Measurements from ENCODE around the gene GLT8D1. TPM values are rescaled to one million over a fixed set of nuclear protein-coding genes. Genes with fewer than 3 reads are reported as not detected.
"Not testable (repeated sequence)": the region's sequence is repeated elsewhere in the genome, so short reads cannot be mapped to it uniquely, and the experiment has no call there.

Gene GLT8D1, protein sequence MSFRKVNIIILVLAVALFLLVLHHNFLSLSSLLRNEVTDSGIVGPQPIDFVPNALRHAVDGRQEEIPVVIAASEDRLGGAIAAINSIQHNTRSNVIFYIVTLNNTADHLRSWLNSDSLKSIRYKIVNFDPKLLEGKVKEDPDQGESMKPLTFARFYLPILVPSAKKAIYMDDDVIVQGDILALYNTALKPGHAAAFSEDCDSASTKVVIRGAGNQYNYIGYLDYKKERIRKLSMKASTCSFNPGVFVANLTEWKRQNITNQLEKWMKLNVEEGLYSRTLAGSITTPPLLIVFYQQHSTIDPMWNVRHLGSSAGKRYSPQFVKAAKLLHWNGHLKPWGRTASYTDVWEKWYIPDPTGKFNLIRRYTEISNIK
- total RNA-seq = 67.7 and 70.6 TPM in 2 replicates

DNA sequence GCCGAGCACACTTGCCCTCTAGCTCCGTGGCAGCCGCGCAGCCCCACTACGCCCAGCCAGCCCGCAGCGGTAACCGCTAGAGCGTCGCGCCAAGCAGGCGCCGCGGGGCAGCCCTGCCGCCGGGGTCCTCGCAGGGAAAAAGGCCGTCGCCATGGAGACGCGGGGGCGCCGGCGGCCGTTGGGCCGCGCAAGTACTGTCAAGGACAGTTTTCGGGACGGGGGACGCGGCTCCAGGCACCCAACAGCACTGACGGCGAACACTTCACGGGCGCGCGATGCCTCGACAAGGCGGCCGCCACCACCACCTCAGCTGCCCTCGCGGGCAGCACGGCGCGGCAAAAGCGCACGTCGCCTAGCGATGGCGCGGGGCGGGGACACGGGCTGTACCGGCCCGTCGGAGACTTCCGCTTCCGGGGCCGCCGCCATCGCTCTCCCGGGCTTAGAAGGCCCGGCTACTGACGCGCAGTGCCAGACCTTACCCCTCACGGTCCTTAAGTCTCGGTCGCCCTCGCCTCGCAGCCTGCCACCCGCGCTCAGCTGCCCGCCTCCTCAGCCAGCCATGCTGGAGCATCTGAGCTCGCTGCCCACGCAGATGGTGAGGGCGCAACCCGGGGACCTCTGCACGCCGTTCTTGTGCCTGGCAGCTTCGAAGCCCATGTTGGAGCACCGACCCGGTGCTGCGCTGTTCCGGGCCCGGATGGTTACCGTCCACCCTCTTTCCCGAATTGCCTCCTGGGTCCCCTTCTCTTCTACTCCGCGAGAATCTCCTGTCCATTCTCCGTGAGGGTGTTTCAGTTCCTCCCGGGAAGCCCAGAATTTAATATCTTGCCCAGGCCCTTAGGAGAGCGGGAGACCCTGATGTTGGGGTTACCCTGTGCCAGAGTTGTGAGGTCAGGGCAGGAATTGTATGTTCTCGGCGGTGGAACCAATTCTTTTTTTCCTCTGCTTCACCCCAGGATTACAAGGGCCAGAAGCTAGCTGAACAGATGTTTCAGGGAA, at the start of gene GLT8D1, which contains the start of gene SPCS1:
TSS of gene GLT8D1 (minus strand) at position 104 of the 999 bp plus-strand sequence. CDS start 5,331 bp downstream, outside the sequence.
TSS of gene SPCS1 (plus strand) at position 419 of the 999 bp plus-strand sequence. CDS start at position 560, 141 bp downstream.
- DNase-seq = peak; percentile 90

DNA sequence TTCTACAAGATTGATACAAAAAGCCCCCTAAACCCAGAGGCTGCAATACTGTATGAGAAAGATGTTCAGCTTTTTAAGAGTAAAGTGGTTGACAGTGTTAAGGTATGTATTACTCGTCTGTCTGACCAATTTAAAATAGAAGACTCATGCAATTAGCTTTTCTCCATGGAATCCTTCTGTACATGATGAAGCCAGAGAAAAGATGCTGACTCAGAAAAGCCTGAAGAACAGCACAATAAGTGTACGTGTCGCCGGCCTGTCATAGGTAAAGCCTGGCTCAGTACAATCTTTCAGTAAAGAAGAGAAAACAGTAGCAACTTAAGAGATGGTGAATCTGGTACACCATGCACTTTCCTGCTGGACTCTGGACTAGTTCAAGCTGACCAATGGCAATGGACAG, 48.8 kb upstream of the GLT8D1 start:
- no peak for DNase-seq

DNA sequence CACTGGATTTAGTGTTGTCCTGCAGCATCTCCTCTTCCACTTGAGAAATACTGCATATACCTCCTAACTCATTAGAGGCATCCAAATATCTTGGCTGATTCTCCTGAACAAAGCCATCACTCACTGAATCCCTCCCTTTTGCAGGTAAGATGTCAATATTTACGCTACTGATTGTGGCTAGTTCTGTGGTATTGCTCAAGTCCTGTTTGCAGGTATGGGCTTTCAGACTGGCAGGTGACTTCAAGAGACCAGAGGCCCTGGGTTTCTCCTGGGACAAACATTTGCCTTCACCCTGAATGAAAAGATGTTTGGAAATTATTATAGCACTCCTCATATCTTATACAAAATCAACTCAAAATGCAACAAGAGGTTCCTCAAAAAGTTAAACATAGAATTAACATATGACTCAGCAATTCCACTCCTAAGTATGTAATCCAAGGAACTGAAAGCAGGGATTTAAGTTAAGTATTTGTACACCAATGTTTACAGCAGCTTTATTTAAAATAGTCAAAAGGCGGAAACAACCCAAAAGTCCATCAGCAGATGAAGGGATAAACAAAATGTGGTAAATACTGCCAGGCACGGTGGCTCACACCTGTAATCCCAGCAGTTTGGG, 46.6 kb upstream of the GLT8D1 start:
- DNase-seq = no peak

DNA sequence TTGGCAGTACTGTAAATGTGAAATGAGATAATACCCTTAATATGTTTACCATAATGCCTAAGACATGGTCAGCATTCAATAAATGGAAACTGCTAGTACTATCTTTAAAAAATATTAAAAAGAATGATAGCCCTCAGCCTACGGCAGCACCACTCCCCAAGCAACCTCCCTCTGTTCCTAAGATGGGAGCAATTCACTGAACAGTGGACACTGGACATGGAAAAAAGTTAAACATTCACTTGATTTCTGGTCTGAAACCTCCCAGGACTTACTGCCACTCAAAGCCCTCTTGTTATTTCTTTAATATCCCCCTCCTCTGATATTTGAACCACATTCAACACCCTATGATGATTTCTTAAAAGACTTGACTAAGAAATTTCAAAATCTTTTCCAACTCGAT, 38.1 kb upstream of the GLT8D1 start:
- no peak for DNase-seq

DNA sequence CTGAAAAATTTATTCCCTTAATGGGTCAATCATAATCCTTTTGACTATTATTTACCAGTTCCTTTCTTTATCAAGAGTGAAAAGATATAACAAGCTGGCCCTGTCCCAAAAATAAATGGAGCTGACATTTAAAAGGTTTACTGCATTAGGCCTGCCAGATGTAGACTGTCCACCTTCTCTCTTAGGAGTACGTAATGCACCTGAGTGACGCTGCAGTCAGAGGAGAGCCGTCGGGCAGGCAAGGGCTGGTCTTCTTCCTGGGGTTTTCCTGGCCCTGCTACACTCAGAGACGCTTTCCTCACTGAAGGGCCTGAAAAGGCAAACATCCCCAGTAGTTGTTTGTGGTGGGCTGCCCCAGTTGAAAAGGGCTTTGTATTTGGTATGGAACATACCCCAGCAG, 37.6 kb upstream of the GLT8D1 start:
- DNase-seq = no peak

DNA sequence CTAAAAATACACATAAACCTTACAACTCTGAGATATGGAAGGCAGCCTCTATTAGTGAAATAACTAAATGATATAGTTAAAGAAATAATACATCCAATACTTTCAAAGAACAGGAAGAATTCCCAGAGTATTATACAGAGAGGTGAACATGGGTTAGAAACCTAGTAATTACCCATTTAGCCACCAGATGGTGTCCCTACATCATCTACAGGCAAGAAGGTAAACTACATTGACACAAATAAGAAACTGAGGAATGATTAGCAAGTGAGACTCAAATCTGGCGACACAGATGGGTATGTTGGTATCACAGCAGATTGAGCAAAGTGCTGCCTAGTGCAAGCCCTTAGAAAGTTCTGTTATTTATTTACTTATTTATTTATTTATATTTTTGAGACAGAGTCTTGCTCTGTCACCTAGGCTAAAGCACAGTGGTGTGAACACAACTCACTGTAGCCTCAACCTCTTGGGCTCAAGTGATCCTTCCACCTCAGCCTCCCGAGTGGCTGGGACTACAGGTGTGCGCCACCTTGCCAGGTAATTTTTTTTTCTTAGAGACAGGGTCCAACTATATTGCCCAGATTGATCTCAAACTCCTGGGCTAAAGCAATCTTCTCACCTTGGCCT, 36.9 kb upstream of the GLT8D1 start:
- DNase-seq = peak; percentile 71

DNA sequence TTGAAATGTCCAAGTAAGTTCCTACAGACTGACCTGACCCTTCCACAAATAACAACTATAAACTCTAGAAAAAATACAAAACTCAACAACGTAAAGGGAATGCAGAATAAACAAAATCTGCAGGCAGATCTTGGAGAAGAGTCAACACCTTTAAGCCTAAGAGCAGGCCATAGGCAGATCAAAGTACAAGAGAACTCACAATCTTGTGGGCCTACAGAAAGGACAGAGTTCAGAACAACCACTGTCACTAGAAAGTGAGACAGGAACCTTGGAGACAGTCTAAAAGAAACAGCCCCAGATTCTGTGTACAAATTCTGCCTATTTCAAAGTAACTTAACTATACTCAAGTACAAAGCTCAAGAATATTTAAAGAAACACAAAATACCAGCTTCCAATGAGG, 34.1 kb upstream of the GLT8D1 start:
- DNase-seq = no peak

DNA sequence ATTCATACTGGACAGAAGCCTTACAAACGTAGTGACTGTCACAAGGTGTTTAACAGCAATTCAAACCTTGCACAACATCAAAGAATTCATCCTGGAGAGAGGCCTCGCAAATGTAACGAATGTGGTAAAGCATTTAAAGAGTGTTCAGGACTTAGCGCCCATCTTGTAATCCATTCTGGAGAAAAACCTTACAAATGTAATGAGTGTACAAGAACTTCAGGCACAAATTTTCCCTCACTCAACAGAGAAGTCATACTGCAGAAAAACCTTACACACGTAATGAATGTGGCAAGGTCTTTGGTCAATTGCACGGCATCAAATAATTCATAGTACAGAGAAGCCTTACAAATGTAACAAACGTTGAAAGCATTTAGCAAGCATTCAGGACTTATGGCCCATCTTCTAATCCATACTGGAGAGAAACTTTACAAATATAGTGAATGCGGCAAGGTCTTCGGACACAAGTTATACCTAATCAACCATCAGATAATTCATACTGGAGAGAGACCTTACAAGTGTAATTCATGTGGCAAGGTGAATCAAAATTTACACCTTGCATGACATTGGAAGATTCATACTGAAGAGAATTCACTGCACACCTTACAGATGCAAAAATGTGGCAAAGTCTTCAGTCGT, 27.8 kb upstream of the GLT8D1 start:
- DNase-seq = no peak

DNA sequence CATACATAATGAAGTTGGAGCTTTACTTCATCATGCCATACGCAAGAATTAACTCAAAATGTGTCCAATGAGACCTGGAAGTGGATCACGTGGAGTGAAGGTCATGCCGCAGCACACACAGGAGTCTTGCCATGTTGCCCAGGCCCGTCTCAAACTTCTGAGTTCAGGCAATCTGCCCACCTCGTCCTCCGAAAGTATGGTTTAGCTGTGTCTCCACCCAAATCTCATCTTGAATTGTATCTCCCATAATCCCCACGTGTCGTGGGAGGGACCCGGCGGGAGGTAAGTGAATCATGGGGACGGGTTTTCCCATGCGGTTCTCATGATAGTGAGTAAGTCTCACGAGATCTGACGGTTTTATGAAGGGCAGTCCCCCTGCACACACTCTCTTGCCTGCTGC, 26.0 kb upstream of the GLT8D1 start:
- no peak for DNase-seq

DNA sequence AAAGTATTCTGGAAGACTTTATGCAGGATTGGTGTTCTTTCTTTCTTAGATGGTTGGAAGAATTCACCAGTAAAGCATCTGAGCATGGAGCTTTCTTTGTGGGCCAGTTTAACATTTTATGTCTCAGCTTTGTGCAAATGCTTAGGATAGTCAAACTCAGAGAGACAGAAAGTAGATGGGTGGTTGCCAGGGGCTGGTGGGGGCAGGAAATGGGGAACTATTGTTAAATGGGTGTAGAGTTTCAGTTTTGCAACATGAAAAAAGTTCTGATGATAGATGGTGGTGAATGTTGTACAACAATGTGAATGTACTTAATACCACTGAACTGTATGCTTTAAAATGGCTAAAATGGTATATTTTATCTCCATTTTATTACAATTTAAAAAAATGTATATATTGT, 25.1 kb upstream of the GLT8D1 start:
- DNase-seq = peak; percentile 4

DNA sequence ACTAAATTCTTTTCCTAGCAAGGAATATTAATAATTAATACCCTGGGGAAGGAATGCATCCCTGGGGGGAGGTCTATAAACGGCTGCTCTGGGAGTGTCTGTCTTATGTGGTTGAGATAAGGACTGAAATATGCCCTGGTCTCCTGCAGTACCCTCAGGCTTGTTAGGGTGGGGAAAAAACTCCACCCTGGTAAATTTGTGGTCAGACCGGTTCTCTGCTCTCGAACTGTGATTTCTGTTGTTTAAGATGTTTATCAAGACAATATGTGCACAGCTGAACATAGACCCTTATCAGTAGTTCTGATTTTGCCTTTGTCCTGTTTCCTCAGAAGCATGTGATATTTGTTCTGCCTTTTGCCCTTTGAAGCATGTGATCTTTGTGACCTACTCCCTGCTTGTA, 23.2 kb upstream of the GLT8D1 start:
- DNase-seq = not testable (repeated sequence)

DNA sequence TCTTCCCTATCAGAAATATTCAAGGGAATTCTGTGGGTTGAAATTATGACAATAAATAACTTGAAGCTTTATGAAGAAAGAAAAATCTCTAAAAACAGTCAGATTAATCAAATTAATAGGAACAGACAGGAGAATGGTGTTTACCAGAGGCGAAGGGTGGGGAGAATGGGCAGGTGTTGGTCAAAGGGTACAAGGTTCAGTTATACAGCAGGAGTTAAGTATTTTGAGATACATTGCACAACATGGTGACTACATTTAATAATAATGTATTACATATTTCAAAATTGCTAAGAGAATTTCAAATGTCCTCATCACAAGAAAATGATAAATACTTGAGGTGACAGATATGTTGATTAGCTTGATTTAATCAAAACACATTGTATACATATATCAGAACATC, 18.9 kb upstream of the GLT8D1 start:
- DNase-seq = no peak

DNA sequence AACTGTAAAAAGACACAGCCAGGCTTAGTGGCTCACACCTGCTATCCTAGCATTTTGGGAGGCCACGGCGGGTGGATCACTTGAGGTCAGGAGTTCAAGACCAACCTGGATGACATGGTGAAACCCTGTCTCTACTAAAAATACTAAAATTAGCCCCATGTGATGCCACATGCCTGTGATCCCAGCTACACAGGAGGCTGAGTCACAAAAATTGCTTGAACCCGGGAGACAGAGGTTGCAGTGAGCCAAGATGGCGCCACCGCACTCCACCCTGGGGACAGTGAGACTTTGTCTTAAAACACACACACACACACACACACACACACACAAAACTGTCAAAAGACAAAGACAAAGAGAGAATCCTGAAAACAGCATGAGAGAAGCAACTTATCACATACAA, 18.3 kb upstream of the GLT8D1 start:
- no peak for DNase-seq

DNA sequence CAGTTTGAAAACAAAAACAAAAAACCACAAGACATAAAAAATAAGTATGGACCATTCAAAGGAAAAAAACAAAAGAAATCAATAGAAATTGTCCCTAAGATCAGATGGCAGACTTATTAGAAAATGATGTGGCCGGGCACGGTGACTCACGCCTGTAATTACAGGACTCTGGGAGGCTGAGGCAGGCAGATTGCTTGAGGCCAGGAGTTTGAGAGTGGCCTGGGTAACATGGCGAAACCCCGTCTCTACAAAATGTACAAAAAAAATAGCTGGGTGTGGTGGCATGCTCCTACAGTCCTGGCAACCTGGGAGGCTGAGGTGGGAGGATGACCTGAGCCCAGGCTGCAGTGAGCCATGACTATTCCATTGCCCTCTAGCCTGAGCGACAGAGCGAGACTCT, 16.9 kb upstream of the GLT8D1 start:
- no peak for DNase-seq

DNA sequence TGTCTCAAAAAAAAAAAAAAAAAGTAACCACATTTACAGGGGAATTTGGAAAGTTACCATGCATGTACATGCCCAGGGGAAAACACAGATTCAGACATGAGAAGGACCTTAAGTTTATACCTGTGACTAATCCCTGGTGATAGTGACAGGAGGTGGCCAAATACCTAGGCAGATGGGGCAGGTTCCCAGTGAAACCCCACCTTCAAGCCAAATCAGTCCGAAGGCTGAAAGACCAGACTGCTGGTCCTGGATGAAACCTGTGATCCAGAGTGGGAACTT, 16.1 kb upstream of the GLT8D1 start:
- DNase-seq = no peak

DNA sequence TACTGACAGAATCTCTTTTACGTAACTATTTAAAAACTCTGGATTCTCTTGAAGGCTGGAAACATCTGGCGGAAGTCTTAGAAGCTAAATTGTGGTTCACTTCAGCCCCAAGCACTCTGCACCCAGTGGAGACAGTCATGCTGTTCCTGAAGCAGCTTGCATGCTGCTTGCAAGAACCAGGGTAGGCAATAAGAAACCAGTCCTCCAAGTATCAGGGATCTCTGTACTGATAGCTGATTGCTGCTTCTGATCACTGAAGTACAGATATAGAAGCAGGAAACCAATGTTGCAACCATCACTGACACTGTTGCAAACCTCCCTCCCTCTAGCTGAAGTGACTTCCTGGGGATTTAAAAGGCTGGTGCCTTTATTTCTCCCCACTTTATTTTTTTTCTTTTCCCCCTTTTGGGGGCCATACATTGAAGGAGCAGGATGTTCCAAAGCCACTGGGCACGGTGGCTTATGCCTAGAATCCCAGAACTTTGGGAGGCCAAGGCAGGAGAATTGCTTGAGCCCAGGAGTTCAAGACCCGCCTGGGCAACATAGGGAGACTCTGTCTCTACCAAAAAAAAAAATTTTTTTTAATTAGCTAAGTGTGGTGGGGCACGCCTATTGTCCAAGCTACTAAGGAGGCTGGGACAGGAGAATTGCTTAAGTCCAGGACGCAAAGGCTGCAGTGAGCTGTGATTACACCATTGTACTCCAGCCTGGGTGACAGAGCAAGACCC, 15.6 kb upstream of the GLT8D1 start:
- DNase-seq = no peak

DNA sequence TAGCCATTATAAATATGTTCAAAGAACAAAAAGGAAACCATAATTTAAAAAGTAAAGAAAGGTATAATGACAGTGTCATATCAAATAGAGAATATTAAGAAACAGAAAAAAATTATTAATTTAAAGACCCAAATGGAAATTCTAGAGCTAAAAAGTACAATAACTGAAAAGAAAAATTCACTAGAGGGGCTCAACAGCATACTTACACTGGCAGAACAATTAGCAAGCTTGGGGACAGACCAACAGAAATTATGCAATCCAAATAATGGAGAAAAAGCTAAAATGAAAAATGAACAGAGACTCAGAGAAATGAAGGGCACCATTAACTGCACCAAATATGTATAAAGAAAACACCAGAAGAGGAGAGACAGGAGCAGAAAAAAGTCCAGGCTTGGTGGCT, 14.0 kb upstream of the GLT8D1 start:
- DNase-seq = no peak

DNA sequence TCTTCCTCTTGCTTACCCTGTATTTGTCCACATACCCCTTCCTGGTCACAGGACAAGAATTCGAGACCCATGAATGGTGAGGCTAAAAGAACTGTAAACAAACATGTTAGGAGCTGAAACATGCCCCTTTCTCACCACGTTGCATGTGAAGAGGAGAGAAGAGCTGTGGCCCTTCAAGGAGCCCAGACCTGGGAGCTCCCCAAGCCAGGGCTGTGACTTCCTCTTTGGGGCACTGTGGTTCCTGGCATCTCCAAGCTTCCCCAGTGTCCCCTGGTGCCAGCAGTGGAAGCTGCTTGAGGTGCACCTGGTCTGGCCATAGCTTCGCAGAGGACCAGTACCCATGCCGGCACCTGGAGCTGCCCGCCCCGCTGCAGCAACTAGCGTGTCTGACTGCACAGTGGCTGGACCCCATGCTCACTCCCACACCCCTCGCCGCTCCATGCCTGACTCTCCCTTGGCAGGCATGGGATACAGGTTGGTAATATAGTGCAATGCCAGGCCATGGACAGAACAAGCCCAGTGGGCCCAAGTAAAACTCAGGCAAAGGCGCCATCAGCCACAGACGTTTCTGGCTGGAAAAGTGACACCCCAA, 10.2 kb upstream of the GLT8D1 start:
- DNase-seq = no peak

DNA sequence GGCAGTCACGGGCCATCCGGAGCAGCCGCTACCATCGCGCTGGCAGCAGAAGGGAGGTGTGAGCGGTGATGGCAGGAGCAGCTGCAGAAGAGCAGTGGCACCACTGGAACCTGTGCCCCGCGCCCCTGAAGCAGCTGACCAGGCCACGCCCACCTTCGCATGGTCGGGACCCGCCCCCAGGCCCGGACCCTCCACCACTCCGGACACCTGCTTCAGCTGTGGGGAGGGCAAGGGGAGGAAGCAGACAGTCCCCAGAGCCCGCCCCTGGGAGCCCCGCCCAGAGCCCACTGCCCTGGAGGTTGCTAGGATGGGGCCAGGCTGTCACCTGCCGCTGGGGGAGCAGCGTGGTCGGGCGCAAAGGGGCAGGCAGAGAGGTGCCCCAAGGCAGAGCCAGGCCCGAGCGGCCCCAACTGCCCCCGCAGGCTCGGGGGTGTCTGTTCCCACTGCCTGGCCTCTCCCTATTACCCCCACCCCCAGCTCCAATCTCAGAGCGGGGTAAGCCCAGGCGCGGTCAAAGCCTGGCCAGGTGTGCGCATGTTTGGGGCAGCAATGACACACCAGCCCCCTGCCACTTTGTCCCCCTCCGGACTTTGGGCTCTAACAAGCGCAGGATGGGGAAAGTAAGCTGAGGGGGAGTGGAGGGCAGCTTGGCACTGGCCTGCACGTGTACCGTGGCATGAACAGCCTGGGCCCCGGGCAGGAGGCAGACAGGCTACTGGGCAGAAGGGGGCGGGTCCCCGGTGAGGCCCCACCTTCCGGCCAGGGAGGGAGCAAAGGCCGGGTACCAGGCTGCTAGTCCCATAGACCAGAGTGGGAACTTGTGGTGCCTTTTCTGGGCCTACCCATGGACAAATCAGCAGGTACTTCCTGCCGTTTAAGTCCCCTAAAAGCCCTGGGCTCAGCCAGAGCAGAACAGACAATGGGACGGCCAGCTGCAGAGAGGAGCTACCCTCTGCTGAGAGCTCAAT, 9.0 kb upstream of the GLT8D1 start:
- no peak for DNase-seq
